Activated T-helper 17 cell treated with anti-CD3 and anti-CD28 coated beads, Interleukin-2, amount 50 U/mL, for 72 hours (primary cell): ENCODE data around the gene PIKFYVE. TPM values are rescaled to one million over a fixed set of nuclear protein-coding genes. Genes with fewer than 3 reads are reported as not detected.
"Not testable (repeated sequence)": the region's sequence is repeated elsewhere in the genome, so short reads cannot be mapped to it uniquely, and the experiment has no call there.

ENCODE experiments used
- ATAC-seq: fragments of 150-1000 bp; cut with Tn5 transposase; replicated peaks from 2 replicates; pipeline ENCODE4 v1.10.0; 2021; ENCODE audit warnings: mild to moderate bottlenecking, moderate library complexity
- H3K27ac Mint-ChIP-seq: one replicate; pipeline ENCODE4 v1.8.0; 2022; ENCODE audit warnings: mixed read lengths
- H3K27me3 Mint-ChIP-seq: one replicate; pipeline ENCODE4 v1.8.0; 2022; ENCODE audit warnings: mixed read lengths
- H3K36me3 Mint-ChIP-seq: one replicate; pipeline ENCODE4 v1.8.0; 2022; ENCODE audit warnings: low read depth, mild to moderate bottlenecking, mixed read lengths
- H3K4me1 Mint-ChIP-seq: one replicate; pipeline ENCODE4 v1.8.0; 2022; ENCODE audit warnings: mixed read lengths
- H3K4me3 Mint-ChIP-seq: one replicate; pipeline ENCODE4 v1.8.0; 2022; ENCODE audit warnings: mild to moderate bottlenecking, mixed read lengths
- H3K9me3 Mint-ChIP-seq: one replicate; pipeline ENCODE4 v1.8.0; 2022; ENCODE audit warnings: mixed read lengths
- total RNA-seq, 2 donors: library from RNA; stranded (reverse); gene quantifications; one replicate each; pipeline ENCODE4 v1.2.3, GENCODE V29; 2022

Gene PIKFYVE
- total RNA-seq, 2 donors from 2014 or later = 20.3 to 23.7 TPM

DNA sequence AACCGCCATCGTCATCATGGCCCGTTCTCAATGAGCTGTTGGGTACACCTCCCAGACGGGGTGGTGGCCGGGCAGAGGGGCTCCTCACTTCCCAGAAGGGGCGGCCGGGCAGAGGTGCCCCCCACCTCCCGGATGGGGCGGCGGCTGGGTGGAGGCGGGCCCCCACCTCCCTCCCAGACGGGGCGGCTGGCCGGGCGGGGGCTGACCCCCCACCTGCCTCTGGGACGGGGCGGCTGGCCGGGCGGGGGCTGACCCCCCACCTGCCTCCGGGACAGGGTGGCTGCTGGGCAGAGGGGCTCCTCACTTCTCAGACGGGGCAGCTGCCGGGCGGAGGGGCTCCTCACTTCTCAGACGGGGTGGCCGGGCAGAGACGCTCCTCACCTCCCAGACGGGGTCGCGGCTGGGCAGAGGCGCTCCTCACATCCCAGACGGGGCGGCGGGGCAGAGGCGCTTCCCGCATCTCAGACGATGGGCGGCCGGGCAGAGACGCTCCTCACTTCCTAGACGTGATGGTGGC lies 111.3 kb downstream of the PIKFYVE start:
- not testable (repeated sequence) for ATAC-seq
- H3K27me3 Mint-ChIP-seq = peaks cover 13% of the 10 kb centered on the region

DNA sequence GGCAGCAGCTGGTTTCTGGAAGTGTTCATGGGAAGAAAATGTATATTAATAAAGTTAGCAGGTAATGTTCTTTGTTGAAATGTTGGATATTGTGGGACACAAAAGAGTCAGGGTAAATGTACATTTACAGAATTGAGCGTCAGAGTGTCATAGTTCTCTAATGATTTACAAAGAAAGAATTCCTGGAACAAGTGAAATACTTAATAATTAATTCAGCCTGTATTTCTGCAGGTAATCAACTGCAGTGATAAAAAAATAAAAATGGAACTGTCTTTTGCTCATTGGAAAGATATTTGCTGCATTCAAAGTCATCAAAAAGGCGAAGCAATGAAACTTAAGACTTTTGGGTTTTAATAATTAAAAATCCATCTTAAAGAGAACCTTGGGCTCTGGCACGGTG lies 113.1 kb downstream of the PIKFYVE start:
- no peak for ATAC-seq
- Mint-ChIP-seq H3K4me1 (no peaks in the 10 kb centered on the region), H3K27me3 (peaks cover 28% of the 10 kb centered on the region), H3K9me3 (no peaks in the 10 kb centered on the region), H3K4me3 (no peak overlapping the region), H3K27ac (no peak overlapping the region), H3K36me3 (no peaks in the 10 kb centered on the region)

More for the DNA sequence above, 111.3 kb downstream of the PIKFYVE start:
- H3K4me1 Mint-ChIP-seq, H3K27ac Mint-ChIP-seq, H3K36me3 Mint-ChIP-seq, H3K4me3 Mint-ChIP-seq, H3K9me3 Mint-ChIP-seq: not testable (repeated sequence)

DNA sequence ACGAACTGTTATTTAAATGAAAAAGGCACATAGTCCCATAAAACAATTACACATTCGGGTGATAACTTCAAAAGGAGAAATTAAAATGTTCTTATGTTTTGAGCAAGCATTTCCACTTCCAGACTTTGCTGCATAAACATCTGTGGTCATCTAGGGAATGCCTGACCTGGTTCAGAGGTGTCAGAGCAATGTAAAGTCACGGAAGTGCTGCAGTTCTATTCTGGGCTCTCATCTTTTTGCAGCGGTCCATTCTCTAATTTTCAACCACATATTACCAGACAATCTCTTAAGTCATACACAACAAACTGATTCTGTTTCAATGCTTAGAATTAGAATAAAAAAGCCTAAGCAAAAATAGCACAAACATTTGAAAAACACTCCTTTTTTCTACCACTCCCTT lies 118.6 kb downstream of the PIKFYVE start:
- no peak overlapping the region for H3K4me3 Mint-ChIP-seq
- no peak for ATAC-seq
- no peaks in the 10 kb centered on the region for H3K4me1 Mint-ChIP-seq
- no peaks in the 10 kb centered on the region for H3K36me3 Mint-ChIP-seq
- H3K27me3 Mint-ChIP-seq = peaks cover 38% of the 10 kb centered on the region
- H3K27ac Mint-ChIP-seq = no peak overlapping the region
- H3K9me3 Mint-ChIP-seq = no peaks in the 10 kb centered on the region

DNA sequence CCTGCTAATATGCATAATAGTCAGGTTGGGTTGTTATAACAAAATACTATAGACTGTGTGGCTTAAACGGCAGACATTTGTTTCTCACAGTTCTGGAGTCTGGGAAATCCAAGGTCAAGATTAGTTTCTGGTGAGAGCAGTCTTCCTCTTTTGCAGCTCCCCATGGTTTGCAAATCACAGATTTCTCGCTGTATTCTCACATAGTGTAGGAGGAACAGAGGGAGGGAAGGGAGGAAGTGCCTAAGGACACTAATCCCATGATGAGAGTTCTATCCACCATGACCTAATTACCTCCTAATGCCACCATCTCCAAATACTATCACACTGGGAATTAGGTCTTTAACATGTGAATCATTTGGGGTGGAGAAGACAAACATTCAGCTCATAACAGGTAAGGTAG lies 120.5 kb downstream of the PIKFYVE start:
- Mint-ChIP-seq H3K27ac (no peak overlapping the region), H3K4me1 (no peaks in the 10 kb centered on the region), H3K27me3 (peaks cover 38% of the 10 kb centered on the region), H3K4me3 (no peak overlapping the region), H3K9me3 (no peaks in the 10 kb centered on the region), H3K36me3 (no peaks in the 10 kb centered on the region)
- no peak for ATAC-seq

DNA sequence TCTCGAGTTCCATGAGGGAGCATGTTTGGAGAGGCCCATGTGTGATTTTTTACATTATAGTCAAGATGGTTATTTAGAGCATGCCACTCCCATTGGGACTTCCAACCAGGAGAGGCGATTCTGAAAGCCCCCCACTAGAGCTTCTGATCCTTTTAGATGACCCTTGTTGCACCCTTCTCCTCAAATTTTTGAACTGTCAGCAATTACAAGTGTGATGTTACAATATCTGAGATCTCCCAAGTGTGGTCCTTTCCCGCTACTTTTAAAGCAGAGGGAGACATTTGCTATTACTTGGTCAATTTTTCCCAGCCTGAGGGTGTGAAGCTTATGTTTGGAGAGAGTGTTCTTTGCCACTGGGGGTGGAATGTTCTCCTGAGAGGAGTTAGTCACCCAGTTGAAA lies 123.9 kb downstream of the PIKFYVE start:
- Mint-ChIP-seq H3K4me1 (no peaks in the 10 kb centered on the region), H3K9me3 (peaks cover 5% of the 10 kb centered on the region), H3K36me3 (no peaks in the 10 kb centered on the region), H3K27ac (no peak overlapping the region), H3K4me3 (no peak overlapping the region), H3K27me3 (peaks cover 17% of the 10 kb centered on the region)
- no peak for ATAC-seq

DNA sequence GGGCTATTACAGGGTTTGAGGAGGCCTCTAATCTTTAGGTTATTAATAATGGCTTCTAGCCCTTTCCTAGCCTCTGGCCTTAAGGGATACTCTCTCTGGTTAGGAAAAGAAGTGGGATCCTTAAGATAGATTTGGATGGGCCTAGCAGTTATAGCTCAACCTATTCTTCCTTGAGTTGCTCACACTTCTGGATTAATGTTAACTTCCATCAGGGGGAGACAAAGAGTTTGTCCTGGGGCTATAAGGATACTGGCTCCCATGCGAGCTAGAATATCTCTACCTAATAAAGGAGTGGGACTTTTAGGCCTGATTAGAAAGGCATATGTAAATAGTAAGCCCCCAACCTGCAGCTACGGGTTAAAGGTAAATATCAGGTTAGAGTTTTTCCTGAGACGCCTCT lies 126.2 kb downstream of the PIKFYVE start:
- H3K27me3 Mint-ChIP-seq = peaks cover 7% of the 10 kb centered on the region
- ATAC-seq = no peak
- H3K4me1 Mint-ChIP-seq = no peaks in the 10 kb centered on the region
- peaks cover 9% of the 10 kb centered on the region for H3K9me3 Mint-ChIP-seq
- no peaks in the 10 kb centered on the region for H3K36me3 Mint-ChIP-seq
- H3K27ac Mint-ChIP-seq = no peak overlapping the region
- H3K4me3 Mint-ChIP-seq = no peak overlapping the region

DNA sequence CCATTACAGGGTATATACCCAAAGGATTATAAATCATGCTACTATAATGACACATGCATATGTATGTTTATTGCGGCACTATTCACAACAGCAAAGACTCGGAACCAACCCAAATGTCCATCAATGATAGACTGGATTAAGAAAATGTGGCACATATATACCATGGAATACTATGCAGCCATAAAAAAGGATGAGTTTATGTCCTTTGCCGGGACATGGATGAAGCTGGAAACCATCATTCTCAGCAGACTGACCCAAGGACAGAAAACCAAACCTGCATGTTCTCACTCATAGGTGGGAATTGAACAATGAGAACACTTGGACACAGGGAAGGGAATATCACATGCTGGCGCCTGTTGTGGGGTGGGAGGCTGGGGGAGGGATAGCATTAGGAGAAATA lies 130.7 kb downstream of the PIKFYVE start:
- peaks cover 20% of the 10 kb centered on the region for H3K27me3 Mint-ChIP-seq
- H3K4me1 Mint-ChIP-seq, ATAC-seq, H3K9me3 Mint-ChIP-seq, H3K36me3 Mint-ChIP-seq, H3K27ac Mint-ChIP-seq, H3K4me3 Mint-ChIP-seq: not testable (repeated sequence)

DNA sequence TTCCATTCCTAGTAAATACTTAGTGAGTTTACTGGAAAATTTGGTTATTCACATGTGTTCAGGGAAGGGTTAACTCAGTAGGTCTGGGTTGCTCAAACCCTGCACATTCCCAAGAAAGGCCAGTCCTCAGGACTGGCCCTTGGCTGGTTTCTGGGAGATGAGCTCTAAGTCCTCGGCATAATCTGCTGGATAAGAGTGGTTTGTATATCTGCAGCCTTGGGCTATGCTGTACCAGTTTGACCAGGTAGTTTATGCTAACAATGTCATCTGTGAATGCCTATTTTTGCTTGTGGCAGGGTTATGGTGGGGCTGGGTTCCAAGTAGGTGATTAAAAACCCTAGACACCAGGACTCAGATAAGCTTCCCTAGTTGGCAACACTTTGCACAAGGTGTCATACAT lies 133.1 kb downstream of the PIKFYVE start:
- H3K27me3 Mint-ChIP-seq = peaks cover 34% of the 10 kb centered on the region
- ATAC-seq = no peak
- peaks cover 4% of the 10 kb centered on the region for H3K9me3 Mint-ChIP-seq
- H3K27ac Mint-ChIP-seq = no peak overlapping the region
- no peak overlapping the region for H3K4me3 Mint-ChIP-seq
- H3K36me3 Mint-ChIP-seq = no peaks in the 10 kb centered on the region
- no peaks in the 10 kb centered on the region for H3K4me1 Mint-ChIP-seq

DNA sequence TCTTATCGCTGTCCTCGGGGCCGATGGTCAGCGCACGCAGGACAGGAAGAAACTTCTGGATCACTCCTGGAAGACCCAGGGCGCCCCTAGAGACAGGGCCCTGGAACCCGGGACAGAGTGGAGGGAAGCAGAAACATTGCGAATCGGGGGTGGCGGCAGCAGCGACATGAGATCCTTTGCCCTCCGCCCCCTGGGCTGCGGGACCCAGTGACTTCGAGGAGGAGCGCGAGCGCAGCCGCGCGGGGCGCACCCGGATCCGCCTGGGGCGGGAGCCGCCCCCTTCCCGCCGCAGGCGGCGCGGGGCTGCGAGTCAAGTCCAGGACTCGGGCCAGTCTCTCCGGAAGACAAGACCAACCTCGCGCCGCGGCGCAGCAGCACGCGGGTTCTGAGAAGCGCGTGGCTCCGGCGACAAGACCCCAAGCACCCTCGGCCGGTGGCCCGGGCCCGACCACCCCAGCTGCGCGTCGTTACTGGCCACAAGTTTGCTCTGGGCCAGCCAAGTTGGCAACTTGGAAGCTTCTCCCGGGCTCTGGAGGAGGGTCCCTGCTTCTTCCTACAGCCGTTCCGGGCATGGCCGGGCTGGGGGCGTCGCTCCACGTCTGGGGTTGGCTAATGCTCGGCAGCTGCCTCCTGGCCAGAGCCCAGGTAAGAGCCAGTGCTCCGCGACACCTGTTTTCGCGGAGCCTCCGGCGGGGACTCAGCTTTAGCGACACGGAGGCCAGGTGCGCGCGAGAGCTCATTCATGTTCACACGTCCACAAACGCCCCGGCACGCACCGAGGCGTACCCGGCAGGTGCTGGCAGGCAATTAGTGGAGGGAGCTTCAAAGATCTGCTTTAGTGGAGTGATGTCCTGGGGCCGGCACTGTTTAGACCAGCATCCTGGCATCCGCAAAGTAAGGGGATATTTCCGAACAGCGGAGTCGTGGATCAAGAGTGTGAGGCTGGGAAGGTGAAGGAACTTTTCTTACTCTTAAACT lies 140.7 kb downstream of the PIKFYVE start, which contains the start of gene PTH2R:
Gene PTH2R, plus strand, starts transcription at position 319 of the 978 bp plus-strand sequence. Its CDS starts 252 bp downstream, at position 571.
- H3K4me3 Mint-ChIP-seq = peak within 1 kb of the TSS; percentile 23
- no peak within 1 kb of the TSS for H3K27ac Mint-ChIP-seq
- H3K36me3 Mint-ChIP-seq = no peaks in the 10 kb centered on the region
- H3K27me3 Mint-ChIP-seq = peaks cover 64% of the 10 kb centered on the region
- H3K4me1 Mint-ChIP-seq = no peaks in the 10 kb centered on the region
- H3K9me3 Mint-ChIP-seq = no peaks in the 10 kb centered on the region
- ATAC-seq = no peak

DNA sequence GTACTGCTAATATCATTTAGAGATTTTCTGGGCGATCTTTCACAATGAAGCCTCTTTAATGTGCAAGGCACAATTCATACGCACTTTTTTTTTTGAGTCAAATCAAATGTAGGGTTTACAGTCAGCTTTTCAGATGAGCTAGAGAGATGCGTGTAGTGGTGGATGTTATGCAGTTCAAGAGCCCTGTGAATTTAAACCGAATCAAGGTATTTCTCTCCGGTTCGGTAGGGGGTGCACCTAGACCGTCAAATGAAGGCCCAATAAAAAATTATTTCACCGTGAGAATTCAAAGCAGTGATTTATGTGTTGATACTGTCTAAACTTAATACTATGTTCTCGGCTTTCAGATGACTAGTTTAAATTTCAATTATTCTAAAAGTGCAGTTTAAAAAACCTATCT lies 141.6 kb downstream of the PIKFYVE start:
- no peak overlapping the region for H3K27ac Mint-ChIP-seq
- H3K9me3 Mint-ChIP-seq = no peaks in the 10 kb centered on the region
- no peak overlapping the region for H3K4me3 Mint-ChIP-seq
- peaks cover 59% of the 10 kb centered on the region for H3K27me3 Mint-ChIP-seq
- H3K36me3 Mint-ChIP-seq = no peaks in the 10 kb centered on the region
- ATAC-seq = no peak
- no peaks in the 10 kb centered on the region for H3K4me1 Mint-ChIP-seq

Other genes with a start within 250 kb of the PIKFYVE start
- gene PLEKHM3, start 240.7 kb upstream of the PIKFYVE start, total RNA-seq = 1 to 10 TPM; 3.2 to 5.3 TPM
- gene CRYGD, start 141.7 kb upstream of the PIKFYVE start, total RNA-seq = not detected
- not detected for gene CRYGC, start 136.4 kb upstream of the PIKFYVE start, total RNA-seq
- not detected for gene CRYGB, start 120.1 kb upstream of the PIKFYVE start, total RNA-seq
- not detected for gene CRYGA, start 102.7 kb upstream of the PIKFYVE start, total RNA-seq
- not detected for gene C2orf80, start 76.2 kb upstream of the PIKFYVE start, total RNA-seq
- gene IDH1, start 11.2 kb upstream of the PIKFYVE start, total RNA-seq = 10 to 100 TPM; 17.0 to 34.3 TPM
- under 1 TPM in 1 of 2 donors, not detected in 1; 0.29 TPM for gene PTH2R, start 140.5 kb downstream of the PIKFYVE start, total RNA-seq